GM12801 (cell line): Measurements from ENCODE around the gene CHRND.

ENCODE experiments used
- CTCF ChIP-seq: IDR thresholded peaks from one replicate; pipeline ENCODE4 v1.5.1; 2011; ENCODE audit warnings: control low read depth; ENCODE audit not compliant: insufficient read length; ENCODE audit errors: extremely low read depth

CHRND gene

GRCh38 chr2:232485757-232486557 is 40.0 kb upstream of the CHRND start:
- TF ChIP-seq CTCF: no peak

- no peak for TF ChIP-seq CTCF
Observed at GRCh38 chr2:232486558-232487384, 39.2 kb upstream of the CHRND start.

GRCh38 chr2:232487385-232488096 is 38.4 kb upstream of the CHRND start, which contains the start of gene ECEL1:
ECEL1 (minus strand) TSS chr2:232487834; CDS start chr2:232486653, 1,181 bp downstream.
- TF ChIP-seq CTCF: no peak

- no peak for TF ChIP-seq CTCF
Observed at GRCh38 chr2:232488097-232488711, 37.8 kb upstream of the CHRND start.

GRCh38 chr2:232488721-232489300 is 37.1 kb upstream of the CHRND start:
- no peak for TF ChIP-seq CTCF

- TF ChIP-seq CTCF: no peak
Observed at GRCh38 chr2:232489516-232490220, 36.3 kb upstream of the CHRND start.
